NCI-H1417 treated with DMSO at 0.1 percent for 48 hours (cell line): ENCODE measurements around the gene FAM83C.

Experiments used
- DNase-seq: peaks from one replicate; lab custom pipeline; 2025; lab: John Stamatoyannopoulos, UW

Gene FAM83C

DNA sequence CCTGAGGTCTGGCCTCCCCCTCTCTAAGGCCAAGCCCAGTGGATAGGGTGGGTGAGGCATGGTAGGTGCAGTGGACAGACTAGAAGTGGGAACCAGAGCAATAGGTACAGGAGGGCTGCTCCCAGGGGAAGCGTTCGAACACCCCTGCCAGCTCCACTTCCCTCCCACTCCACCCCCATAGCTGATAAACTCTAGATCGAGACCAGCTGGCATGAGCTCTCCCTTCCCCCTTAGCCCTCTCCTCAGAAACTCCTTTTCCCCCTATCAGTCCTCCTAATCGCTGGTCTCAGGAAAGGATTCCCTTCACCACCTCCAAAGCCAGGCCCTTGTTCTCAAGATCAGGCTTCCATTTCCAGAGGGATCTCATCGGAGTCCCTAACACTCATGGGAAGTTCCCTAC, 6.0 kb upstream of the FAM83C start:
- no peak for DNase-seq

- no peak for DNase-seq
Observed at GRCh38 chr20:35297740-35298139, 5.5 kb upstream of the FAM83C start.

GRCh38 chr20:35297155-35297554, 4.9 kb upstream of the FAM83C start:
- DNase-seq = no peak

GRCh38 chr20:35296101-35296554, 3.9 kb upstream of the FAM83C start:
- DNase-seq = peak; percentile 41

- DNase-seq = no peak
Observed at GRCh38 chr20:35295674-35296073, 3.4 kb upstream of the FAM83C start.

DNA sequence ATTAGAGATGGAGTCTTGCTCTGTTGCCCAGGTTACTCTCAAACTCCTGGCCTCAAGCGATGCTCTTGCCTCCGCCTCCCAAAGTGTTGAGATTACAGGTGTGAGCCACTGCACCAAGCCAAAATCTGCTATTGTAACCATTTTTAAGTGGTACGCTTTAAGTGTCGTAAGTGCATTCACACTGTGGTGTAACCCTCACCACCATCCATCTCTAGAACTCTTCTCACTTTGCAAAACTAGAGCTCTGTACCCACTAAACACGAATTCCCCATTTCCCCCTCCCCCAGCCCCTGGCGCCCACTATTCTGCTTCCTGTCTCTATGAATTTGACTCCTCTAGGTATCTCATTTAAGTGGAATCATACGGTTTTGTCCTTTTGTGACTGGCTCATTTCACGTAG, 2.8 kb upstream of the FAM83C start:
- DNase-seq = no peak

- DNase-seq = no peak
Observed at GRCh38 chr20:35294293-35294685, 2.1 kb upstream of the FAM83C start.

GRCh38 chr20:35293303-35294292, 1.4 kb upstream of the FAM83C start:
- DNase-seq = no peak

- no peak for DNase-seq
Observed at GRCh38 chr20:35292504-35293285, 470 bp upstream of the FAM83C start.

GRCh38 chr20:35290887-35291417, 1.3 kb downstream of the FAM83C start:
- DNase-seq = no peak

DNA sequence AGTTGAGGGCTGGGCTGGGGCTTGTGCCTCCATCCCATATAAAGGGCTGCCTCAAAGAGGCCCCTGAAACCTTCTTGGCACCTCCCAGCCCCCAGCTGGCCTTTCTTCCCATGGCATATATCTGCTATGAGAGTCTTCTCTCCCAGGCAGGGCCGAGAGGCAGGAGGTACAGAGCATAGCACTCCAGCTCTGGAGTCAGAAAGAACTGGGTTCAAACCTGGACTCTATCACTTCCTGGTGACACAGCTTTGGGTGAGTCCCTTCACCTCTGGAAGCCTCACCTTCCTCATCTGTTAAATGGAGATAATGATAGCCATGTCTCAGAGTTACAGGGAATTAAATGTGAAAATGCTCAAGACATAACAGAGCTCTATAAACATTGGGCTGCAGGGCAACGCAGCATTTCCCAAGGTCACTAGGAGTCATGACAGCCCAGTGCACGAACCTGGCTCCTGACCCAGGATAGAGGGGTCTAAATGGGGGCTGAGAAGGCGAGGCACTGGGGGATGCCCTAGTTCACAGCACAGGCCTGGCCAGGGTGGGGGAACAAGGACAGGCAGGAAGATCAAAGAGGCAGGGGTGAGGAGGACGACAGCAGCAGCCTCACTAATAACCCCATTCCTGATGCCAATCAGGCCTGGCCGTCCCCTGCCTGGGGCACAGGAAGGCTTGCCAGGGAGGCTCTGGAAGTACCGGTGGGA, 1.9 kb downstream of the FAM83C start:
- DNase-seq = no peak

GRCh38 chr20:35288325-35289060, 3.7 kb downstream of the FAM83C start:
- no peak for DNase-seq

DNA sequence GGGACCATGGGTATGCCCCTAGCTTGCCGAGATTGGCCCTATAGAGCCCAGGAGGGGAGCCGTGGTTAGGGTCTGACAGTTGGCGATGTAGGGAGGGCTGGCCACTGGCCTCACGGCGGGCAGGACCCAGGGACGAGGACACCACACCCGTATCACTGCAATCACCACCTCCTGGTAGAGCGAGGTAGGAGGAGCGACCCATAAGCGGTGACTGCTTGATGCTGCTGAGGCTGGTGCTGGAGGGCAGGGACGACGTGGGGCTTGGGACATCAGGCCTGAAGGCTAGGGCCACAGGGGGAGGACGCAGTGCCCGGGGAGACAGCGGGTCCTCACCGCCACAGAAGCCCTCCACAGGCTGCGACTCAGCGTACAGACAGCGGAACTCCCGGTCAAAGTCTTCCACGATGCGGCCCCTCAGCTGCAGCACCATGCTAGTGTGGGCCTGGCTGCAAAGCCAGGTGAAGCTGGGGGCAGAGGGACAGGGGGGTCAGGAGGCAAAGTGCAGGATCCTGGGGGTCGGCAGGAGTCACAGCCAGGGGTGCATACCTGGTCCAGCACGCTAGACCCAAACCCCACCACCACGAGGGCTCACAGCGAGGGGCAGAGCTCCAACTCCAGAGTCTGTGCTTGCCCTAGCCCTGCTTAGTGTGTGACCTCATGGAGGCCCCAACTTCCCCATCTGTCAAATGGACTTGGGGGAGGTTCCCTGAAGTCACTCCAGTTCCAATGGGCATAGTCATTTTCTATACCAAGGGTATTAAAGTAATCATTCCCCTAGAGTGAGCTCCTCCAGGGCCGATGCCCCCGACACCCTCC, 4.5 kb downstream of the FAM83C start:
- no peak for DNase-seq

DNA sequence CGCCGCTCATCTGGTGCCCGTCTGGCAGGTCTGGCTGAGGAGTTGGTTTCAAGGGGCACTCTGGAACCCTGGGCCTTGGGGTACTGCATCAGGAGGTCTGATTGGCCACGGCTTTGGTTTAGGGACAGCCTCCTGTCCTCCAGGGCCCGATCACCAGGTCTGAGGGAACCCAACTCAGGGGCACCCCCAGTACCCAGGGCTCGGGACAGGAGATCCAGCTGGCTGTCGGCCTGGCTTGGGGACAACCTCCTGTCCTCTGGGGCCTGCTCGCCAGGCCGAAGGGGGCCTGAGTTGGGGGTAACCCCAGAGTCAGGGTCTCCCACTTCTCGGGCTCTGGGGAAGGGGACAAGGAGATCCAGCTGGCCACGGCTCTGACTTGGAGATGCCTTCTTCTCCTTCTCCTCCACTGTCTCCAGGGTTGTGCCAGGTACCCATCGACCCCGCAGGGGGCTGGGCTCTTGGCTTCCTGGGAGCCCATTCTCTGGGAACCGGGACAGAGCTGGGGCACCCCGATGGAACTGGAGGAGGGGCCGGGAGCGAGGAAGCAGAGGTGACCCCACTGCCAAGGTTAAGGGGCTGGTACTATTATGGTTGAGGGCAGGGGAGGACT, 5.2 kb downstream of the FAM83C start:
- DNase-seq = no peak

GRCh38 chr20:35286077-35286898, 5.9 kb downstream of the FAM83C start:
- DNase-seq = no peak

GRCh38 chr20:35285806-35286076, 6.5 kb downstream of the FAM83C start:
- no peak for DNase-seq

GRCh38 chr20:35284992-35285805, 7.0 kb downstream of the FAM83C start:
- DNase-seq = no peak

- peak; percentile 34 for DNase-seq
Observed at GRCh38 chr20:35284267-35284991, 7.8 kb downstream of the FAM83C start, which contains the start of gene EIF6. TSS of gene EIF6 (minus strand) at chr20:35284772. CDS start at chr20:35284487, 285 bp downstream.
